ENCODE data around the gene IPO13.

Gene IPO13

GRCh38 chr1:43930168-43930948, 16.4 kb upstream of the IPO13 start:
- DNase-seq = no peak

DNA sequence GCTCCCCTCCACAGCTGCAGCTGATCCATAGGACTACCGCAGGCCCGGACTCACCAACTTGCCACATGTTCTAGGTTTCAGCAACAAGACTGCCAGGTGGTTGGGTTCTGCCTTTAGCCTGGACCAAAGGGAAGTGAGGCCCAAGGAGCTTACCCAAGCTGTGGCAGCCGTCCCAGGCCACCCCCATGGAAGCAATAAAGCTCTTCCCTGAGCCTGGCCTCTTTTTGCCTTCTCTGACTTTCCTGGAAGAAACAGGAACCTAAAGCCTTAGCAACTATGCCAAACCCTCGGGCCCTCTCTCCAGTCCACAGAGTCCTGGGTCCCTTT, 15.8 kb upstream of the IPO13 start:
- no peak for DNase-seq

- DNase-seq = no peak
Measured at GRCh38 chr1:43931711-43932660, 14.8 kb upstream of the IPO13 start.

DNA sequence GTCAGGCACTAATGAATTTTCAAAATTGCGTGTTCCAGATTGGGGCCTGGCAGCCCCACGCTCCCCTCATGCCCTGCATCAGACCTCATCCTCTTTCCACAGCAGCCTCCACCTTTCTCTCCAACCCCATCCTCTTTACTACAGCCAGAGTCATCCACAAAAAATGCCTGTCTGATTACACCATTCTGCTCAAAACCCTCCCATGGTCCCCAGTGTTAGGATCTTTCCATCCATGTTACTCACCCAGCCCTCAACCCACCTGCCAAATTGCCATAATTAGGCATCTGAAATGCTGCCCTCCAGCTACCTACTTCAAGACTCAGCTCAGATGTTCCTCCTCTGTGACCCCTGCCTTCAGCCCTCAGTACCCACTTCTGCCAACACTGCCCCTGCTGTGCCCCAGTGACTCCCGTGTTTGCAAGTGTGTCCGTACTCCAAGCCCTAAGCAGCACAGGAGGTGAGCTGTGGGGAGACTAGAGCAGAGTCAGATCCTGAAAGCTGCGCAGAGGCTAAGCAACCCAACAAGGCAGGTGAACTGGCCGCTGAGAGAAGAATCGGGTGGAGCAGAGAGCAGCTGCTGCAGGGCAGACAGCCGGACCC, 13.9 kb upstream of the IPO13 start:
- DNase-seq = no peak

DNA sequence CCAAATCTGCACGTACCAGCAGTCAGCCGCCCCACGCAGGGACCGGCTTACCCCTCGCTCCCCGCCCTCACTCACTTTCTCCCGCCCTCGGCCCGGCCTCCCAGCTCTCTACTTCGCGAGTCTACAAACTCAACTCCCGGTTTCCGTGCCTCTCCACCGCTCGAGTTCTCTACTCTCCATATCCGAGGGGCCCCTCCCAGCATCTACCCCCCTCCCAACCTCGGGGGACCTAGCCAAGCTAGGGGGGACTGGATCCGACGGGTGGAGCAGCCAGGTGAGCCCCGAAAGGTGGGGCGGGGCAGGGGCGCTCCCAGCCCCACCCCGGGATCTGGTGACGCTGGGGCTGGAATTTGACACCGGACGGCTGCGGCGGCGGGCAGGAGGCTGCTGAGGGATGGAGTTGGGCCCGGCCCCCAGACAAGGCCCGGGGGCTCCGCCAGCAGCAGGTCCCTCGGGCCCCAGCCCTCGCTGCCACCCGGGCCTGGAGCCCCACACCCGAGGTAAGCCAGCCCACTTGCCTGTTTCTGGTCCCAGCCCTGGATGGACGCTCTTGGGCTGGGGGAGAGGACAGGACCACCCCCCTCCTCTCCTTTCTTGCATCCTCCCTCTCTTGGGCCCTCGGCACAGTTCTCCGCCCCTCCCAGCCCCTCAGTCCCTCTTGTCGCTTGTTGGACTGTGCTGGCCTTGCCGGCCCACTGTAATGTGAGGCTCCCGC, 13.2 kb upstream of the IPO13 start, which contains the start of gene ARTN:
ARTN (plus strand) TSS at position 416 of the 715 bp plus-strand sequence. CDS start 1,856 bp downstream, outside the sequence.
- peak; percentile 13 for DNase-seq

DNA sequence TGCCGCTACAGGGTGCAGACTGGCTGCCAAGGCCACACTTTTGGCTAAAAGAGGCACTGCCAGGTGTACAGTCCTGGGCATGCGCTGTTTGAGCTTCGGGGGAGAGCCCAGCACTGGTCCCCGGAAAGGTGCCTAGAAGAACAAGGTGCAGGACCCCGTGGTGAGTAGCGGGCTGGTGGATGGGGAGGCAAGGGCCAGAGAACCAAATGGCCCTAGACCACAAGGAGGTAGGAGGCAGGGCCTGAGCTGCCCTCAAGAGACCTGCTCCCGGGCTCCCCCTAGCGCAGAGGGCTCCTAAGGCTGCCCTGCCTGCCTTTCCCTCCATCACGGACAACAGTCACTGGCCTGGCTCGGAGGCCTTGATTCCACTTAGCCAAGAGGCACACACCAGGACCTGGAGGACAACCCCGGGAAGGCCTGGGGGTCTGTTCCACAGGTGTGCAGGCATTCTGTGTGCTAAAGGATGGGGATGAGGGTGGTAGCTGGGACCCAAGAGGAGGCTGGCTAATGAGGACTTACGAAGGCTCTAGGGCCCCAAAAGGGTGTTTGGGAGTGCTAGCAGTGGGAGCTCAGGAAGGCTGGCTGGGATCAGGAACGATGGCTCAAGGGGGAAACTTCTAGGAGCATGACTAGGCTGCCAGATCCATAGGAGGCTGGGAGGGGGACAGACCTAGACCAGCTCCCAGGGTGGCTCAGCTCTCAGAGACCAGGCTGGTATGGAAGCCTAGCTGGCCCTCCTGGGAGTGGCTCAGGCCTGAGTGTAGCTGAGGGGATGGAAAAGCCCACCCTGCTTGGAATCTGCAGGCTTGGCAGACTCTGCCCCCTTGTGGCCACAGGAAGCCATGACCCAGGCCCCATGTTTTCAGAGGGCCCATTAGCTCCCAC, 12.4 kb upstream of the IPO13 start:
- DNase-seq = peak; percentile 67

DNA sequence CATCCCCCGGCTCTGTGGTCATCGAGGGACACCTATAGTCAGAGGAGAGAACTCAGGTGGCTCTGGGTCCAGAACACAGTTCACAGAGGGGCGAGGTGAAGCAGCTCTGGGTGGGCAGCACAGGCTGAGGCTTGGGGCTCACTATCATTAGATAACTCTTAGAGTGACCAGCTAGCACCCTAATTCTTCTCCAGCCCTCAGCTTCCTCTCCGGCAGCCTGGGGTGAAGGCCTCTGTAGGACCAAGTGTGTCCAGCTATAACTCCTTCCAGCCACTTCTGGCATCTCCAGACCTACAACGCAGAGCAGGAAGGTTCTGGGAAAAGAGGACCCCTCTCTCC, 11.8 kb upstream of the IPO13 start:
- no peak for DNase-seq

DNA sequence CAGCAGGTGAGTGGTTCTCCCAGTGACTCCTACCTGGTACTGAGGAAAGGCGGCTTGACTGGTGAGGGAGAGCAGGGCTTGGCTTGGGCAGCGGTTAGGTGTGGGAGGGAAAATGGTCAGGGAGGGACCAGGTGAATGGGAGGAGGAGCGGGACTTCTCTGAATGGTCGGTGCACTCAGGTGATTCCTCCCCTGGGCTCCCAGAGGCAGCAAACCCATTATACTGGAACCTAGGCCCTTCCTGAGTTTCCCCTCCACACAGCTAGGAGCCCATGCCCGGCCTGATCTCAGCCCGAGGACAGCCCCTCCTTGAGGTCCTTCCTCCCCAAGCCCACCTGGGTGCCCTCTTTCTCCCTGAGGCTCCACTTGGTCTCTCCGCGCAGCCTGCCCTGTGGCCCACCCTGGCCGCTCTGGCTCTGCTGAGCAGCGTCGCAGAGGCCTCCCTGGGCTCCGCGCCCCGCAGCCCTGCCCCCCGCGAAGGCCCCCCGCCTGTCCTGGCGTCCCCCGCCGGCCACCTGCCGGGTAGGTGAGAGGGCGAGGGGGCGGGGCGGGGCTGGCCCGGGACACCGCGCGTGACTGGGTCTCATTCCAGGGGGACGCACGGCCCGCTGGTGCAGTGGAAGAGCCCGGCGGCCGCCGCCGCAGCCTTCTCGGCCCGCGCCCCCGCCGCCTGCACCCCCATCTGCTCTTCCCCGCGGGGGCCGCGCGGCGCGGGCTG, 10.9 kb upstream of the IPO13 start:
- DNase-seq = no peak

- peak; percentile 24 for DNase-seq
Measured at GRCh38 chr1:43936431-43937151, 10.2 kb upstream of the IPO13 start.

DNA sequence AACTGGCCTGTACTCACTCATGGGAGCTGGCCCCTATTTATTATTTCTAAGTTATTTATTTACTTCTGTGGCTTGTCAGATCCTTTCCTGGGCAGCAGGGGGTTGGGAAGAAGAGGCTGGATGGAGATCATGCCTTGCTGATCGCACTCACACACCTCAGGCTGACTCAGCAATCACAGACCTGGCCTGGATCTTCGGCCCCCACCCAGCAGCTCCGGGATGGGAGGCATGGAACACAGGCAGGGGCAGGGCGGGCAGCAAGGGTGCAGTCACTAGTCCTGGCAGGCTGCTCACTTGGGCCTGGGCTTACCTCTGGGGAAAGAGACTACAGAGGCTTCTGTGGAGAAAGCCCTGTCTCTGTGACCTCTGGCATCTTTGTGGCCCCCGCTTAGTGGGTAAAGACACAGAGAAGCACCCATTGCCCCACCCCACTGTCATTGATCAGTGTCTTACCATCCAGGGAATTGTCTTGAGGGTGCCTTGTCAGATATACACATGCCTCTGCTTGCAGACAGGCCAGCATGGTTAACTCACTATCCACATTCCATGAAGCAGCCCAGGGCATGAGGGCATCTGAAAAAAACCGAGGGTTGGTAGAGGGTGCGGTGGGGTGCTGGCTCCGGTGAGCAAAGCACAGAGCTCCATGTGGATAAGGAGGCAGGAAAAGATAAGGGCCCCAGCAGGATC, 9.4 kb upstream of the IPO13 start:
- no peak for DNase-seq

DNA sequence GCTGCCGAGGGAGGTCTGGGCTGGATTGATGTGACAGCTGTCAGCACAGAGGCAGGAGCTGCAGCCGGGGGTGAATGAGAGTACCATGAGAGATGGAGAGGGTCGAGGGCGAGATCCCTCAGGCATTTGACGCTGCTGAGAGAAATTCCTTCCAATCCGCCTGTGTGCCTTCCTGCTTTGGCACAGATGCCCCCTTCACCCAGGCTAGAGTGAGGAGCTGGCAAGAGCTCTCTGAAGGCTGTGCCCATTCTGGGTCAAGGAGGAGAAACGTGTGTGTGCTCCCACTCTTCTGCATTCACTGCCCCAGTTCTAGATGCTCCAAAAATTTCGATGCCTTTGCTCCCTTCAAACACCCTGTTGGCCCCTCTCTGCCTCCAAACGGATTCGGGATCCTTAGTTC, 8.4 kb upstream of the IPO13 start:
- DNase-seq = no peak

GRCh38 chr1:43938892-43939587, 7.7 kb upstream of the IPO13 start:
- no peak for DNase-seq

GRCh38 chr1:43942411-43942810, 4.3 kb upstream of the IPO13 start:
- no peak for DNase-seq

GRCh38 chr1:43944860-43945259, 1.9 kb upstream of the IPO13 start:
- DNase-seq = no peak

DNA sequence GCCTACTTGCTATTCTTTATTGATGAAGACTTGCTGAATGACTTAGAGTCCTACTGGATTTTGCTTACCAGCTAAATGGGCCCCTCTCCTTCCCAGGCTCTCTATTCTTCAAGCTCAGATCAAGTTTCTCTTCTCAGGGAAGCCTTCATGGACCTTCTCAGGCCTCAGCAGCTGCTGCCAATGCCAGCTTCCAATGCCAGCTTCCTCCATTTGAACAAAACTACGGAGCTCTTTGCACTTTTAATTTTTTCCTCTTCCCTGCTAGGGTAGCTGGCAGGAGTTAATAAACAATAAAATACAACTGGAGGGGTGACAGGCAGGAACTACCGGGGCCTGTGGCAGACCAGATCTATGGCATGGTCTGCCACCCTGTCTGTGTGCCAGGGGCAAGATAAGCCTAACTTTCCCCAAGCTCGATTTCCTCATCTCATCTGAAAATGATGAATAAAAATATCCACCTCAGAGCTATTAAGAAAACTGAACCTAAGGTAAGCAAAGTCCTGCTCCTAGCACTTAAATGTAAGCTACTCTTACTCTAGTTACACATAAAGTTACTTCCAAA, 995 bp upstream of the IPO13 start:
- no peak for DNase-seq

DNA sequence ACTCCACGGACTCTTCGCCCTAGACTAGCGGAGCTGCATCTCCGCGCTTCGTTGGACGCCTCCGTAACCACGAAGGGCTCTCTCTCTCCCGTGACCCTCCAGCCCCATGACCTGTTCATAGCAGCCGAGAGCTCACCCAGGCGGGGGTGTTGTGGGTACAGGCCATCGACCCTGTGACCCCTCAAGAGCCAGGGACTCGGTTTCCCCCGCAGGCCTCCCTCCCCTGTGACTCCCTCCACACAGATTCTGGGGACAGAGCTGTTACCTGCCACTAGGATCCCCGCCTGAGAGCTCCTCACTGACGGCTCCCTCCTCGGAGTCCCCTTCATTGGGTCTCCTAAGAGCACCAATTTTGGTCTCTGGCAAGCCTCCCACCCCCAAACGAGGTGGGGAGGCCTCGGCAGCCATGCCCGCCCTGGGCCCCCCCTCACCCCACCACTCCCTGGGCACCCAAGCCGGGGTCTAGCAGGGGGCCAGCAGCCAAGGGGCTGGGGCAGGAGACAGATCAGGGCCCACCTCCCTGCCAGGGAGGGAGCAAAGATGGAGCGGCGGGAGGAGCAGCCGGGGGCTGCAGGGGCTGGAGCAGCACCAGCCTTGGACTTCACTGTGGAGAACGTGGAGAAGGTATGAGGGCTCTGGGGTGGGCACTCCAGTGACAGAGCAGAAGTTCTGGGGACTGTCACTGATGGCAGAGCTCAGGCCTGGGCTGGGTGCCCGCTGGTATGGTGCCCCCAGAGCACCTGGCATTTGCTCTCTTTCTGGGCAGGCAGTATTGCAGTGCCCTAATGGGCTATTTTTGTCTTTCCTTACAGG, 517 bp downstream of the IPO13 start:
- DNase-seq = no peak

DNA sequence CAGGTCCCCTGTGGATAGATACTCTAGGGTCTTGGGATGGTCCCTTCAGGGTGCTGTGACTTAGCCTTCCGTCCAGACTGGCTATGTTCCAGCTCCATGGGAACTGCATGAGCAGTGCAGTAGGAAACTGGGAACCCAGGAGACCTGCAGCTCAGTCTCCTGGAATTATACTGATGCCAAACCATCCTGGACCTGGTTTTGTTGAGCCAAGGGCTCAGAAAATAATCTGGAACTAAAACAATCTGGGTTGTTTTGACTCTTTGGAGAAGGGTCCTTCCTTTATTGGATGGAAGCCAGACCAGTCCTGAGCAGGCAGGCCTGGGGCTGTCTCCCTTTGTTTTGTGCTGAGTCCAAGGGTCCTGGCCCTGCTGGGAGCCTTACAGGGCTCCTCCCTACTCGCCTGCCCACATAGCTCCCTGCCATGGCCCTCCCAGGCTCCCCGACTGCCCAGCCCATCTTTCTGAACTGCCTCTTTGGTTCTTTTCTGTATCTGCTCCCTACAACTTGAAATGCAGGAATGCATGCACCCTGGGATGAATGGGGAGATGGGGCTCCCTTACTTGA, 1.2 kb downstream of the IPO13 start:
- DNase-seq = no peak

DNA sequence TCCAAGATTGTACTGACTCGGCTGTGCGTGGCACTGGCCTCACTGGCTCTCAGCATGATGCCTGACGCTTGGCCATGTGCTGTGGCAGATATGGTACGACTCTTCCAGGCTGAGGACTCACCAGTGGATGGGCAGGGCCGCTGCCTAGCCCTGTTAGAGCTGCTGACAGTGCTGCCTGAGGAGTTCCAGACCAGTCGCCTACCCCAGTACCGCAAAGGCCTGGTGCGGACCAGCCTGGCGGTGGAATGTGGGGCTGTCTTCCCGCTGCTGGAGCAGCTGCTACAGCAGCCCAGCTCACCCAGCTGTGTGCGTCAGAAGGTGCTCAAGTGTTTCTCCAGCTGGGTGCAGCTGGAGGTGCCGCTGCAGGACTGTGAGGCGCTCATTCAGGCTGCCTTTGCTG, 2.9 kb downstream of the IPO13 start:
- no peak for DNase-seq

All from NCI-H1092 (cell line).